Adrenal gland (tissue), 5 donors: Measurements from ENCODE around the gene HOXA6.

Experiments used
- CTCF ChIP-seq, 6 experiments: fragments of 450-650 bp in 4 of 6; fragments of 200-600 bp in 2 of 6; sonication (generic) in 1 of 6; IDR thresholded peaks; 1 replicate in 5 of 6; 2 replicates in 1 of 6; pipeline versions ENCODE4 v1.5.1 to v1.8.0; 2016 to 2021; ENCODE audit warnings: antibody characterized with exemption in 6 of 6, mild to moderate bottlenecking in 2 of 6, moderate library complexity in 1 of 6
- POLR2A ChIP-seq, 2 donors: fragments of 450-650 bp; IDR thresholded peaks; one replicate each; pipeline ENCODE4 v1.6.1; 2017; ENCODE audit warnings: antibody characterized with exemption in 2 of 2, mild to moderate bottlenecking in 2 of 2, moderate library complexity in 1 of 2
- donor health status: DM: no; HTN: no; CAD: no.

DNA sequence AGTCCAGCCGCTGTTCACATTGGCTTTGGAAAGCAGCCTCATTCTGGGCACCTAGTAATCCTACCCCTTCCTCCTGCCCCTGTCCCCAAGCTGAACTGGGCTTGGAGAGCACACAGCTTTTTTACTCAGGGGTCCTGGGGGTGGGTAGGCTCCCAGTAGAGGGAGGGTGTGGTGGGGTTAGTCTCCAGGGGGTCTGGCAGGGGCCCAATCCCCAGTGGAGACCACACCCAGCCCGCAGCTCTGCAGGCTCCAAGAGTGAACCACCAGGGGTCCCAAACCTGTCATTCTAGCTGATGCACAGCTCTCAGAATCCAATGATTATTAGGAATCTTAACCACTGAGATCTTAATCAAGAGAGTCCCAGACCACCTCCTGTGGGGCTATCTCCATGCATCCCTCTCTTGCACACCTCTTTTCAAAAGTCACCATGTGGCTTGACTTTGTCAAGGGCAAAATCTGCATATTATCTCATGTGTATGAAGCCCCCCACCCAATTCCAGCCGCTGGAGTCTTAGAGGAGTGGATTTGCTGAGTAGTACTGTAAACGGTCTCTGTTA is 34.8 kb upstream of the HOXA6 start:
- TF ChIP-seq CTCF (IDR thresholded peaks at IDR 0.05) (no peak), POLR2A (IDR thresholded peaks at IDR 0.05) (no peak)
